HG03575 (cell line): ENCODE measurements around the gene DRD4.

Source experiments
- ATAC-seq: cut with Tn5 transposase; IDR thresholded peaks from one replicate; pipeline ENCODE4 v1.9.1; 2021; ENCODE audit not compliant: unreplicated experiment, insufficient number of reproducible peaks, low FRiP score; ENCODE audit errors: extremely low read depth

DRD4 gene

DNA sequence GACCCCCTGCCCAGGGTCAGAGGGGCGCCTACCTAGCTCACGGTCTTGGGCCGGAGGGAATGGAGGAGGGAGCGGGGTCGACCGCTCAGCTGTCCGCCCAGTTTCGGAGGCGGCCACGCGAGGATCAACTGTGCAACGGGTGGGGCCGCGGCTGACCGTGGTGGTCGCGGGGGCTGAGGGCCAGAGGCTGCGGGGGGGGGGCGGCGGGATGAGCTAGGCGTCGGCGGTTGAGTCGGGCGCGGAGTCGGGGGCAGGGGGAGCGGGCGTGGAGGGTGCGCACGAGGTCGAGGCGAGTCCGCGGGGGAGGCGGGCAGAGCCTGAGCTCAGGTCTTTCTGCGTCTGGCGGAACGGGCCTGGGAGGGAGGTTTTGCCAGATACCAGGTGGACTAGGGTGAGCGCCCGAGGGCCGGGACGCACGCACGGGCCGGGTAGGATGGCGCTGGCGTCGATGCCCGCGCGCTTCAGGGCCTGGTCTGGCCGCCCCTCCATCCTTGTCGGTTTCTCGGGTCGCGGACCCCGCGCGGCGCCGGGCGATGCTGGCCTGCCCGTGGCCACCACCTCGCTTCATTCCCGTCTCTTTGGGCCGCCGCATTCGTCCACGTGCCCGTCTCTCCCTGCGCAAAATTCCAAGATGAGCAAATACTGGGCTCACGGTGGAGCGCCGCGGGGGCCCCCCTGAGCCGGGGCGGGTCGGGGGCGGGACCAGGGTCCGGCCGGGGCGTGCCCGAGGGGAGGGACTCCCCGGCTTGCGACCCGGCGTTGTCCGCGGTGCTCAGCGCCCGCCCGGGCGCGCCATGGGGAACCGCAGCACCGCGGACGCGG lies at the start of gene DRD4:
Gene DRD4, plus strand, starts transcription at position 759 of the 822 bp plus-strand sequence. Its CDS starts 36 bp downstream, at position 795.
- no peak for ATAC-seq

- no peak for ATAC-seq
Observed at GRCh38 chr11:587546-587945, 49.5 kb upstream of the DRD4 start.

DNA sequence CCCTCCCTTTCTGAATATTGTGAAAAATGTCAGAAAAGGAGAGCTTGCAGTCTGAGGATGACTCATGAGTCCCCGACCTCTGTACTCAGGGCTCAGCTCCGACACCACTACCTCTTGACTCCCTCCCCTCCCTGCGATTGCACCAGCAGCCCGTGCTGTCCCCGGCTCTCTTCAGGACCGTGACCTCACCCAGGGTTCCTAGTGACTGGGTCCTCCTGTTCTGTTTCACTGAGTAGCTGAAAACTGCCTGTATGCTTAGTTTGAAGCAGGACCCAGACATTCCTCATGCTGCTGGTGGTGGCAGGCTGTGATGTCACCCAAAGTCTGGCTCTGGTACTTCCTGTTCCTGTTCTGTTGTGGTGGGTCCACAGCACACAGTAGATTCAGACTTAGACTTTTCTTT lies 49.1 kb upstream of the DRD4 start:
- ATAC-seq = no peak

- ATAC-seq = no peak
Observed at GRCh38 chr11:589798-590197, 47.3 kb upstream of the DRD4 start.

- no peak for ATAC-seq
Observed at GRCh38 chr11:590997-591396, 46.1 kb upstream of the DRD4 start.

DNA sequence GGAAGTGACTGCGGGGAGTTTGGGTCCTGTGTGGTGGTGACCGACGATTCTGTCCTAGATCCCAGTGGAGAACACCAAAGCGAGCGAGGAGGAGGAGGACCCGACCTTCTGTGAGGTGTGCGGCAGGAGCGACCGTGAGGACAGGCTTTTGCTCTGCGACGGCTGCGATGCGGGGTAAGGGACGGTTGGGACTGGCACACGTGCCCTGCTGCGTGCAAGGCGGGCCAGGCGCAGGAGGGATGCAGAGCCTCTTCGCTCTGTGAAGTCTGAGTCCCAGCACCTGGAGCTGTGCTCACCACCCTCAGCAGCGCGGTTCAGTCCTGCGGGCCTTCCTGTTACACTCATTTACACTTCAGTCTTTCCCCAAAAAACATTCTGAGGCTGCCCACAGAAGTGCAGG lies 44.6 kb upstream of the DRD4 start:
- ATAC-seq = no peak

DNA sequence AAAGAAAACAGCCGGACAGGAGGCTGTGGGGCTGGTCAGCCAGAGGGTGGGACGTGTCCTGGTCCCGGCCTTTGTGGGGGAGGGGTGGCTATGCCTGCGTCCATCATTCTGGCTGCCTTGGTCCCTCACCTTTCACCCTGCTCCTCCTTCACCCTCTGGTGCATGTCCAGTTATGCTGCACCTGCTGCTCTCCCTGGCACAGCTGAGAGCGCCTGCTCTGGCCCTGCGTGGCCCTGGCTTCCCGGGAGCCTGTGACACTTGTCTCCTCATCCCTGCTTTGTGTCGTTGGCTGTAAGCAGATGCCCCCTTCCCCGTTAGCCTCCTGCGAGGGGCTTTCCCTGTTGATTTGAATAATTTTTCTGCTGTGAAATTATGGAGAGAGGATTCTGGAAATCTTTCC lies 44.2 kb upstream of the DRD4 start:
- no peak for ATAC-seq

DNA sequence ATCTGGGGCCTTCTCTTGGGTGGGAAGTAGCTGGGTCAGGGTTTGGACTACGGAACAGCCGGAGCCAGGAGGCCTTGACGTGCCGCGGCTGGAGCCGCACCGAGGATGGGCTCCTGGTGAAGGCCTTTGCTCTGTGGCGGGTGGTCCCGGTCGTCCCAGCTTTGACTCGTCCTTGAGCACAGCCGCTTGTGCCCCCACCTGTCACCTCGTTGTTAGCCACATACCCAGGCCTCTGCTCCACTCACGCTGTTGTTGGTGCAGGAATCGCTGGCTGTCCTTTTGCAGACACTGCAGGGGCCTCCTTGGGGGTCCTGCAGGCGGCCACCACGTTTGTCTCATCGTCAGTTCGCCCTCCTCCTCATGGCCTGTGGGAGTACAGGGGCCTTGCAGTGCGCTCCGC lies 43.7 kb upstream of the DRD4 start:
- ATAC-seq = no peak

DNA sequence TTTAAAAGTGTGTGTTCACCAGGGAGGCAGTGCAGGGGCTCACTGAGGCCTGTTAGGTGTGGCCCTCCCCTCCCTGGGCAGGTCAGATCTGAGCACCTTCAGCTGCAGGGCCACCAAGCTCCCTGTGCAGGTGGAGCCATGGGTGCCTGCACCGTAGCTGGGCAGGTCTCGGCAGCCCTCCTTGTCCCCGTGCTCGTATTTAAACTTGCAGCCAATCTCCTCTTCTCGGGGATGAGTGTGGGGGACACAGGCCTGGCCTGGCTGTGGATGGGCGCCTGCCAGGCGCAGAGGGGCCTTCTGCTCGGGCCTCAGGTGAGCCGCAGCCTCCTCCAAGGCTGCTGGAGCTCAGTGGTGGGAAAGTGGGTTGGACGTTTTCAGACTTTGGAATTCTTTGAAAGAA lies 41.7 kb upstream of the DRD4 start:
- no peak for ATAC-seq

DNA sequence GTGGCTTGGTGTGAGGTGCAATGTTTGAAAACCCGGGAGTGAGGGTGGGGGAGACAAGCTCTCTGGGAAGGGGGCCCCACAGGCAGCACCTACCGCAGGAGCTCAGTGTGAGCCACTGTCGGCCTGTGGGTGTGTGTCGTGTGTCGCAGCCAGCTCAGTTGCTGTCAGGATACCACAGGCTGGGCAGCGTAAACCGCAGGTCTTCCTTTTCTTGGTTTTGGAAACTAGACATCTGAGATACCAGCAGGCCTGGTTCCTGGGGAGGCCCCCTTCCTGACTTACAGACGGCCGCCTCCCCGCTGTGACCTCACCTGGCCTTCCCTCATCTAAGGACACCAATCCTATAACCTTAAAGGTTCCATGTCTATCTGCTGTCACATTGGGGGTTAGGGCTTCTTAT lies 40.7 kb upstream of the DRD4 start:
- ATAC-seq = no peak

DNA sequence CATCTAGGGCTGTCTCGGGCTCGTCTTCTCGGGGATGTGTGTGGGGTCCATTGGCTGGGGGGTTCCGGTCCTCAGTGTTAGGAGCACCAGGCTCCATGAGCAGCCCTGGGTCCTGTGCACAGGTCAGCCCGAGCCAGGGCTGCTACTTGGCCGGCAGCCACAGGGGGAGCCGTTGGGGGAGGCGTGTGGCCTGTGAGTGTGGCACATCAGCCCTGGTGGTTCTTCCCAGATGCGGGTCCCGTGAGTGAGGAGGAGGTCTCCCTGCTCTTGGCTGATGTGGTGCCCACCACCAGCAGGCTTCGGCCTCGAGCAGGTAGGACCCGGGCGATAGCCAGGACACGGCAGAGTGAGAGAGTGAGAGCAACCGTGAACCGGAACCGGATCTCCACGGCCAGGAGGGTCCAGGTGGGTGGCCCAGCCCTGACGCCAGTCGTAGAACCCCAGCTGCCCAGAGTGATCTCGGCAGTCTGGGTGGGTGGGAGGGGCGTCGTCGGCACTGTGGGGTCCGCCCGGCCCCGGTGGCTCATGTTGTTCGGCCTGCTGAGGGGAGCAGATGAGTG lies 39.8 kb upstream of the DRD4 start:
- ATAC-seq = no peak

- ATAC-seq = no peak
Observed at GRCh38 chr11:598005-598680, 38.9 kb upstream of the DRD4 start.

DNA sequence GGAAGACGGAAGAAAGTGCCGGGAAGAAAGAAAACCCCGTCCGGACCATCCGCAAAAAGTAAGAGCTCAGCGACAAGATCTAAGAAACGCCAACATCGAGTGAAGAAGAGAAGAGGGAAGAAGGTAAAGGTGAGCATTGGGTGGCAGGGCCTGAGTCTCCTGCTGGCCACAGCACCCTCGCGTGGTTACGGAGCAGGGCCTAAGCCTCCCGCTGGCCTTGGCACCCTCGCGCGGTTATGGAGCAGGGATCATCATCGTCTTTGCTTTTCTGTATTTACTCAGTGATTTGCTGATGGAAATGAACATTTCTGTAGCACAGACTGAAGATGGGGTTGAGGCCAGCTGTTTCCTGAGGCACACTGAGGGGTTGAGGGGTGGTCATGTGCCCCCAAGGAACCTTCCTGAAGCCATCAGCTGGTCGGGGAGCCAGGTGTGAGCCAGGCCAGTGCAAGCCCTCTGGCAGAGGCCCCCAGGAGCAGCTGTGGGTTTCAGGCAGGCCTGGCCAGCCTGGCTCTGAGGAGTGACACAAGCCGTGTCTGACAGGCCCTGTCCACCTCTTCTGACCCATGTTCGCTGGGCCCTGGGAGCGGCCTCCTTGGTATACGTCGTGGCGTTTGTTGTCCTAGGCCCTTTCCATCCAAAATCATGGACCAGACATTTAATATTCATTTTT lies 35.4 kb upstream of the DRD4 start:
- no peak for ATAC-seq

GRCh38 chr11:603154-603553 lies 33.9 kb upstream of the DRD4 start:
- no peak for ATAC-seq

GRCh38 chr11:605286-606129 lies 31.6 kb upstream of the DRD4 start:
- ATAC-seq = no peak

- no peak for ATAC-seq
Observed at GRCh38 chr11:606245-606644, 30.8 kb upstream of the DRD4 start.

DNA sequence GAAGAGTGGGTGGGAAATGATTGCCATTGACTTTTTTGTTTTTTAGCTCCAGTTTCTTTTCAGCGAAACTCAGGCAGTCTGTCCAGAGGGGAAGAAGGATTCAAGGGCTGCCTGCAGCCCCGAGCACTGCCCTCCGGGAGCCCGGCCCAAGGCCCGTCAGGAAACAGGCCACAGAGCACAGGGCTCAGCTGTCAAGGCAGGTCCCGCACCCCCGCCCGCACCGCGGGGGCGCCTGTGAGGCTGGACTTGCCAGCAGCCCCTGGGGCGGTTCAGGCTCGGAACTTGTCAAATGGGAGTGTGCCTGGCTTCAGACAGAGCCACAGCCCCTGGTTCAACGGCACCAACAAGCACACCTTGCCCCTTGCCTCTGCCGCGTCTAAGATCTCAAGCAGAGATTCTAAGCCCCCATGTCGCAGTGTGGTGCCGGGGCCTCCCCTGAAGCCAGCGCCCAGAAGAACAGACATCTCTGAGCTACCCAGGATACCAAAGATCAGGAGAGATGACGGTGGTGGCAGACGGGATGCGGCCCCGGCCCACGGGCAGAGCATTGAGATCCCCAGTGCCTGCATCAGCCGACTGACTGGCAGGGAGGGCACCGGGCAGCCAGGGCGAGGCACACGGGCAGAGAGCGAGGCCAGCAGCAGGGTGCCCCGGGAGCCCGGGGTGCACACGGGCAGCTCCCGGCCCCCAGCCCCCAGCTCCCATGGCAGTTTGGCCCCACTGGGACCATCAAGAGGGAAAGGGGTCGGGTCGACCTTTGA lies 29.9 kb upstream of the DRD4 start:
- no peak for ATAC-seq

GRCh38 chr11:607971-608659 lies 29.0 kb upstream of the DRD4 start:
- ATAC-seq = no peak
